HCT116 (cell line): ENCODE data around the gene ESAM. TPM values are rescaled to one million over a fixed set of nuclear protein-coding genes. Genes with fewer than 3 reads are reported as not detected.

Experiments used
- ATAC-seq: fragments of 200-7000 bp; cut with Tn5 transposase; 2 replicates; pipeline ENCODE4 v1.9.1; 2020; ENCODE audit warnings: mild to moderate bottlenecking, moderate library complexity
- BruUV-seq: library from RNA; stranded (reverse); fragments of 400-500 nt; replicated peaks from 2 replicates; lab custom pipeline; 2021; lab: Mats Ljungman, UMichigan
- CTCF ChIA-PET: fragments of 300-600 bp; sonication (Branson Sonifier 250); formaldehyde crosslinking; loops from one replicate; lab custom pipeline; 2021; ENCODE audit warnings: antibody characterized with exemption; lab: Charles Lee
- POLR2A ChIA-PET: fragments of 300-600, 350-600 bp; sonication (Branson Sonifier 250); formaldehyde crosslinking; loops from one replicate; lab custom pipeline; 2021; ENCODE audit warnings: antibody characterized with exemption; lab: Charles Lee
- RAD21 ChIA-PET, 2 experiments: fragments of 300-600 bp; sonication (Branson Sonifier 250); formaldehyde crosslinking; loops; one replicate each; lab custom pipeline; 2023; ENCODE audit warnings: low total read pairs in 2 of 2; ENCODE audit not compliant: uncharacterized antibody in 2 of 2, unreplicated experiment in 2 of 2, low non-redundant PET in 1 of 2; lab: Charles Lee
- DNase-seq: peaks from one replicate; pipeline ENCODE4 v3.0.0-alpha.2; 2010; ENCODE audit warnings: low read depth, low spot score
- H2AFZ ChIP-seq: fragments of 200-600 bp; shearing (Covaris generic), sonication (generic); 2 replicates; pipeline ENCODE4 v1.6.1; 2017; ENCODE audit warnings: low read depth, mixed run types, mixed read lengths, antibody characterized with exemption, low read length; ENCODE audit not compliant: poor library complexity, severe bottlenecking
- H3K27ac ChIP-seq: 2 replicates; pipeline ENCODE4 v1.5.1; 2012; ENCODE audit warnings: low read depth, low read length
- H3K27me3 ChIP-seq: fragments of 200-600 bp; sonication (generic); 2 replicates; pipeline ENCODE4 v1.6.1; 2016; ENCODE audit warnings: mixed run types, low read length, mixed read lengths; ENCODE audit not compliant: insufficient read depth
- H3K36me3 ChIP-seq, 2 experiments: fragments of 200-500 bp in 1 of 2; fragments of 200-600 bp in 1 of 2; sonication (Bioruptor generic) in 1 of 2; sonication (generic) in 1 of 2; 2 replicates each; pipeline versions ENCODE4 v1.5.1 to v1.6.1; 2014 to 2016; ENCODE audit warnings: low read length in 2 of 2, inconsistent platforms in 1 of 2, mixed read lengths in 1 of 2, mixed run types in 1 of 2; ENCODE audit not compliant: insufficient read depth in 2 of 2, control insufficient read depth in 1 of 2
- H3K4me1 ChIP-seq, 2 experiments: fragments of 200-600 bp in 1 of 2; sonication (generic) in 1 of 2; 2 replicates each; pipeline versions ENCODE4 v1.5.1 to v1.6.1; 2012 to 2017; ENCODE audit warnings: low read length in 2 of 2, inconsistent platforms in 1 of 2, mild to moderate bottlenecking in 1 of 2, mixed read lengths in 1 of 2, mixed run types in 1 of 2, moderate library complexity in 1 of 2; ENCODE audit not compliant: insufficient read depth in 2 of 2, control insufficient read depth in 1 of 2
- H3K4me2 ChIP-seq: fragments of 200-600 bp; sonication (generic); 2 replicates; pipeline ENCODE4 v1.6.1; 2017; ENCODE audit warnings: mixed run types, low read length, mixed read lengths
- H3K4me3 ChIP-seq, 2 experiments: fragments of 200-600 bp in 1 of 2; sonication (generic) in 1 of 2; replicated peaks in 1 of 2; 2 replicates each; pipeline ENCODE4 v1.5.1; 2011 to 2016; ENCODE audit warnings: low read length in 2 of 2, control low read depth in 1 of 2, low read depth in 1 of 2, mild to moderate bottlenecking in 1 of 2, mixed read lengths in 1 of 2, mixed run types in 1 of 2
- H3K79me2 ChIP-seq: fragments of 200-600 bp; sonication (generic); 2 replicates; pipeline ENCODE4 v1.6.1; 2017; ENCODE audit warnings: mild to moderate bottlenecking, mixed run types, low read length, moderate library complexity, mixed read lengths; ENCODE audit not compliant: insufficient read depth
- H3K9ac ChIP-seq: fragments of 200-600 bp; sonication (generic); 2 replicates; pipeline ENCODE4 v1.6.1; 2016; ENCODE audit warnings: low read length, mixed read lengths
- H3K9me2 ChIP-seq: fragments of 200-600 bp; sonication (generic), shearing (Covaris generic); 2 replicates; pipeline ENCODE4 v1.6.1; 2017; ENCODE audit warnings: mixed run types, mild to moderate bottlenecking, moderate library complexity; ENCODE audit not compliant: insufficient read depth
- H3K9me3 ChIP-seq, 2 experiments: fragments of 200-500 bp in 1 of 2; fragments of 200-600 bp in 1 of 2; sonication (Bioruptor generic) in 1 of 2; sonication (generic) in 1 of 2; 2 replicates each; pipeline ENCODE4 v1.6.1; 2014 to 2017; ENCODE audit warnings: low read length in 2 of 2, mixed read lengths in 2 of 2, inconsistent platforms in 1 of 2, low read depth in 1 of 2, mild to moderate bottlenecking in 1 of 2, mixed run types in 1 of 2, moderate library complexity in 1 of 2; ENCODE audit not compliant: control insufficient read depth in 1 of 2, insufficient read depth in 1 of 2
- H4K20me1 ChIP-seq: fragments of 200-600 bp; sonication (generic), shearing (Covaris generic); 2 replicates; pipeline ENCODE4 v1.6.1; 2017; ENCODE audit warnings: mixed run types, mild to moderate bottlenecking, moderate library complexity; ENCODE audit not compliant: insufficient read depth
- CBX3 ChIP-seq: IDR thresholded peaks from 2 replicates; pipeline ENCODE4 v1.6.1; 2012; ENCODE audit warnings: low read depth
- CTCF ChIP-seq, 3 experiments: fragments of 200-600 bp in 1 of 3; sonication (generic) in 1 of 3; IDR thresholded peaks in 2 of 3; conservative IDR thresholded peaks in 1 of 3; 2 replicates each; pipeline ENCODE4 v1.5.1; 2012 to 2017; ENCODE audit warnings: low read depth in 2 of 3, low read length in 2 of 3, antibody characterized with exemption in 1 of 3, borderline replicate concordance in 1 of 3, control low read depth in 1 of 3, mild to moderate bottlenecking in 1 of 3, mixed read lengths in 1 of 3, mixed run types in 1 of 3, moderate library complexity in 1 of 3; ENCODE audit not compliant: insufficient read depth in 1 of 3
- EGR1 ChIP-seq: IDR thresholded peaks from 2 replicates; pipeline ENCODE4 v1.6.1; 2012; ENCODE audit warnings: low read depth
- ELF1 ChIP-seq: IDR thresholded peaks from 2 replicates; pipeline ENCODE4 v1.6.1; 2012; ENCODE audit warnings: low read depth, borderline replicate concordance
- EZH2 ChIP-seq: fragments of 200-600 bp; sonication (generic); IDR thresholded peaks from 2 replicates; pipeline ENCODE4 v1.6.1; 2017; ENCODE audit warnings: antibody characterized with exemption, mixed run types
- JUND ChIP-seq: IDR thresholded peaks from 2 replicates; pipeline ENCODE4 v1.6.1; 2012
- MAX ChIP-seq: IDR thresholded peaks from 2 replicates; pipeline ENCODE4 v1.6.1; 2012
- POLR2A ChIP-seq: IDR thresholded peaks from 2 replicates; pipeline ENCODE4 v1.7.0; 2011; ENCODE audit warnings: borderline replicate concordance; ENCODE audit not compliant: insufficient read depth, insufficient read length; ENCODE audit errors: extremely low read depth
- POLR2AphosphoS5 ChIP-seq: IDR thresholded peaks from 2 replicates; pipeline ENCODE4 v1.6.1; 2011; ENCODE audit warnings: mild to moderate bottlenecking, low read depth, low read length, moderate library complexity
- RAD21 ChIP-seq: IDR thresholded peaks from 2 replicates; pipeline ENCODE4 v1.6.1; 2012; ENCODE audit warnings: low read depth, mild to moderate bottlenecking
- REST ChIP-seq: IDR thresholded peaks from 2 replicates; pipeline ENCODE4 v1.6.1; 2012; ENCODE audit warnings: low read depth
- SIN3A ChIP-seq: IDR thresholded peaks from 2 replicates; pipeline ENCODE4 v1.6.1; 2012; ENCODE audit warnings: low read depth
- SRF ChIP-seq: IDR thresholded peaks from 2 replicates; pipeline ENCODE4 v1.6.1; 2012; ENCODE audit warnings: low read depth
- TCF7L2 ChIP-seq: IDR thresholded peaks from 2 replicates; pipeline ENCODE4 v1.7.0; 2011; ENCODE audit warnings: borderline replicate concordance, inconsistent platforms; ENCODE audit not compliant: insufficient read depth, insufficient read length; ENCODE audit errors: extremely low read depth
- ZBTB33 ChIP-seq: IDR thresholded peaks from 2 replicates; pipeline ENCODE4 v1.6.1; 2011; ENCODE audit warnings: mild to moderate bottlenecking, low read length, moderate library complexity; ENCODE audit not compliant: insufficient replicate concordance; ENCODE audit errors: extremely low read depth
- ZFX ChIP-seq: fragments of 450-650 bp; IDR thresholded peaks from 2 replicates; pipeline ENCODE4 v1.6.1; 2017
- ZNF274 ChIP-seq: fragments of 200-500 bp; sonication (Bioruptor generic); IDR thresholded peaks from 2 replicates; pipeline ENCODE4 v1.6.1; 2014; ENCODE audit warnings: mild to moderate bottlenecking, low read depth, low read length, inconsistent platforms
- intact Hi-C: fragments of 100-400 bp; cut with micrococcal nuclease; formaldehyde crosslinking; loops from 2 replicates; pipeline ENCODE4 v1.10.0; 2022
- total RNA-seq: library from RNA; stranded (reverse); gene quantifications from one replicate; pipeline ENCODE4 v1.2.1, GENCODE V29; 2021; ENCODE audit not compliant: unreplicated experiment

ESAM gene
- total RNA-seq, 1 experiment from 2014 or later: 6.1 TPM

- no TSS peak for BruUV-seq
- DNase-seq: no peak
- intact Hi-C loops: no loop called here
- TF ChIP-seq RAD21 (no peak), CTCF (IDR thresholded peaks at IDR 0.05 in 2 of 3, conservative IDR thresholded peaks at IDR 0.05 in 1 of 3; ENCODE audit: borderline replicate concordance in 1 of 3, insufficient read depth in 1 of 3, low read depth in 2 of 3, low read length in 2 of 3) (no peak), POLR2A (no peak), POLR2AphosphoS5 (no peak), ELF1 (no peak), JUND (no peak), SIN3A (no peak), MAX (no peak), TCF7L2 (no peak), EZH2 (no peak), CBX3 (no peak), ZBTB33 (no peak), REST (no peak), ZNF274 (no peak), SRF (no peak), EGR1 (no peak), ZFX (no peak)
- TF ChIP-seq, all 23 proteins: peak for 0
- Histone ChIP-seq H3K9me3 (no peaks in the 10 kb centered on the region), H3K9me2 (no peaks in the 10 kb centered on the region), H3K27me3 (no peaks in the 10 kb centered on the region), H3K9ac (no peak overlapping the region), H3K4me3 (no peak overlapping the region), H2AFZ (no peak overlapping the region), H3K79me2 (no peaks in the 10 kb centered on the region), H3K4me1 (peaks cover 10 to 30% of the 10 kb centered on the region in 2 experiments), H3K36me3 (no peaks in the 10 kb centered on the region), H4K20me1 (no peaks in the 10 kb centered on the region), H3K27ac (no peak overlapping the region), H3K4me2 (no peak overlapping the region)
- no peak for ATAC-seq
- RAD21 ChIA-PET: no interaction called here
- POLR2A ChIA-PET: no interaction called here
- CTCF ChIA-PET: no interaction called here
These were observed 10.7 kb downstream of the ESAM start for GRCh38 chr11:124751391-124751740.
